HG03354 (cell line): Measurements from ENCODE around the gene POLR2I.
"Not testable (repeated sequence)": the region's sequence is repeated elsewhere in the genome, so short reads cannot be mapped to it uniquely, and the experiment has no call there.

Experiments used
- ATAC-seq: cut with Tn5 transposase; IDR thresholded peaks from one replicate; pipeline ENCODE4 v1.9.1; 2021; ENCODE audit warnings: mild to moderate bottlenecking; ENCODE audit not compliant: unreplicated experiment, poor library complexity, severe bottlenecking

POLR2I gene

DNA sequence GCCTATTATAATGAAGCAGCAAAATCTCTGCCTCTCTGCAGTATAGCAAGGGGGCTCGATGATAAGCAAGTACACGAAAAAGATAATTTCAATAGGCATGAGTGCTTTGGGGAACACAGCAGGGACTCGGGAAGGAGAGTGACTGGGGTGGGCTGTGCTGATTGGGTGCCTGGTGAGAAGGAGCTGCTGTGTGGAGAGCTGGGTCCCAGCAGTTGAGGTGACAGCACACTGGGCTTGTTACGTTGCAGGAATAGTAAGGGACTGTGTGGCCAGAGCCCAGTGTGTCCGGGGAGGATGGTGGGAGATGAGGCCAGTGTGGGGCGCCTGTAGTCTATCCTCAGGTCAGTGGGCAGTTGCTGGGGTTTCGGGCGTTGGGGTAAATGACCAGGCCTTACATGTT lies 42.6 kb downstream of the POLR2I start:
- no peak for ATAC-seq

DNA sequence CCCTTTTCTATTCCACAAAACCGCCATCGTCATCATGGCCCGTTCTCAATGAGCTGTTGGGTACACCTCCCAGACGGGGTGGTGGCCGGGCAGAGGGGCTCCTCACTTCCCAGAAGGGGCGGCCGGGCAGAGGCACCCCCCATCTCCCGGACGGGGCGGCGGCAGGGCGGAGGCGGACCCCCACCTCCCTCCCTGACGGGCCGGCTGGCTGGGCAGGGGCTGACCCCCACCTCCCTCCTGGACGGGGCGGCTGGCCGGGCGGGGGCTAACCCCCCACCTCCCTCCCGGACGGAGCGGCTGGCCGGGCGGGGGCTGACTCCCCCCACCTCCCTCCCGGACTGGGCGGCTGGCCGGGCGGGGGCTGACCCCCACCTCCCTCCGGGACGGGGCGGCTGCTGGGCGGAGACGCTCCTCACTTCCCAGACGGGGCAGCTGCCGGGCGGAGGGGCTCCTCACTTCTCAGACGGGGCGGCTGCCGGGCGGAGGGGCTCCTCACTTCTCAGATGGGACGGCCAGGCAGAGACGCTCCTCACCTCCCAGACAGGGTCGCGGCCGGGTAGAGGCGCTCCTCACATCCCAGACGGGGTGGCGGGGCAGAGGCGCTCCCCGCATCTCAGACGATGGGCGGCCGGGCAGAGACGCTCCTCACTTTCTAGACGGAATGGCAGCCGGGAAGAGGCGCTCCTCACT lies 45.7 kb downstream of the POLR2I start:
- not testable (repeated sequence) for ATAC-seq

DNA sequence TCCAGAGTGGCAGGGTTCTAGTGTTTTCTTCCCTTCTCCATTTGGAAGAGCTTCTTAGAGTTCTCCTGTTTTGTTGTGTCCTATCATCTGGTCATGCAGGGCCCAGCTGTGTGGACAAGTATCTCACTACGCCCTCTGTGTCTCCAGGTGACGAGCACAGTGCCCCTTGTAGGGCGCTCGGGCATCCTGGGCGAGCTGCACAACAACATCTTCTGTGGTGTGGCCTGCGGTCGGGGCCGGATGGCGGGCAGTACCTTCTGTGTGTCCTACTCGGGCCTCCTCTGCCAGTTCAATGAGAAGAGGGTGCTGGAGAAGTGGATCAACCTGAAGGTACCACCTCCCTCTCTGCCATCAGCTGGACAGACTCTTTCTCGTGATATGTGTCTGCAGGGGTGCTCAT lies 47.0 kb downstream of the POLR2I start:
- ATAC-seq, result no peak

DNA sequence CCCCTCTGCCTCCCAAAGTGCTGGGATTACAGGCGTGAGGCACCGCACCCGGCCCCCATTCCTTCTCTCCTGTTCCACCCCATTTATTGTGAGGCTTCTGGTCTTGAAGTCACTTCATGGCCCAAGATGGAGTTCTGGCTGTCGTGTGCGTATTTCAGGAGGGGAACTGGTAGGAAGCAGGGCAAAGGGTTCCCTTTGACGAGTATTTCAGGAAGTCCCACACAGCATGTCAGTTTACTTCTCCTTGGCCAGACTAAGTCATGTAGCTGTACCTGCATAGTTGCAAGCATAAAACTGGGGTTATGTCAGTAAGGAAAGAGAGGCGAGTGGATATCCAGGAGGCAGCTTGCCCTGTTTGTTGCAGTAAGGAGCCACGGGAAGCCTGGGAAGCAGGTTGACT lies 49.8 kb downstream of the POLR2I start:
- no peak for ATAC-seq
